ENCODE data around the gene FOXQ1. TPM values are rescaled to one million over a fixed set of nuclear protein-coding genes. Genes with fewer than 3 reads are reported as not detected.

FOXQ1 gene
- total and polyA plus RNA-seq, 2 of the 13 experiments (the other 11 are each of a cell fraction or from before 2014, with no cell fraction given) = 35.2 to 39.8 TPM

GRCh38 chr6:1335367-1336037 lies 23.6 kb downstream of the FOXQ1 start (continued):
- no peak; the same call in 1 of the 2 replicates for TF ChIP-seq ZNF362 (CRISPR knock-in tag; IDR thresholded peaks at IDR 0.05; ENCODE audit: borderline replicate concordance)
- TF ChIP-seq ZNF614 (CRISPR knock-in tag; IDR thresholded peaks at IDR 0.05; ENCODE audit: borderline replicate concordance) = peak; percentile 87; the same call in 1 of the 2 replicates
- TF ChIP-seq ZNF451 (CRISPR knock-in tag; IDR thresholded peaks at IDR 0.05) = 0 out of 2 replicates have a peak, but pooled peaks have one; percentile 23
- TF ChIP-seq ZNF512 (CRISPR knock-in tag; IDR thresholded peaks at IDR 0.05) = no peak
- peak; percentile 43; the same call in 1 of the 2 replicates for TF ChIP-seq ZNF878 (CRISPR knock-in tag; IDR thresholded peaks at IDR 0.05)
- peak; percentile 95 for TF ChIP-seq MIER3 (CRISPR knock-in tag; IDR thresholded peaks at IDR 0.05; ENCODE audit: borderline replicate concordance)
- peak; percentile 59; the same call in 1 of the 2 replicates for TF ChIP-seq GATA4 (IDR thresholded peaks at IDR 0.05; ENCODE audit: borderline replicate concordance, low read depth)
- TF ChIP-seq XRCC5 (optimal IDR thresholded peaks at IDR 0.05; ENCODE audit: low read length) = peak; percentile 91
- peak; percentile 89 for TF ChIP-seq BORCS8-MEF2B (CRISPR knock-in tag; IDR thresholded peaks at IDR 0.05)
- TF ChIP-seq ZNF142 (CRISPR knock-in tag; IDR thresholded peaks at IDR 0.05) = no peak
- TF ChIP-seq SNAPC5 (CRISPR knock-in tag; IDR thresholded peaks at IDR 0.05; ENCODE audit: borderline replicate concordance) = peak; percentile 91; the same call in 1 of the 2 replicates
- peak; percentile 71; the same call in 1 of the 2 replicates for TF ChIP-seq ZNF646 (CRISPR knock-in tag; IDR thresholded peaks at IDR 0.05)
